ENCODE data around the gene GNA12.
"Not testable (repeated sequence)": the region's sequence is repeated elsewhere in the genome, so short reads cannot be mapped to it uniquely, and the experiment has no call there.

Gene GNA12

DNA sequence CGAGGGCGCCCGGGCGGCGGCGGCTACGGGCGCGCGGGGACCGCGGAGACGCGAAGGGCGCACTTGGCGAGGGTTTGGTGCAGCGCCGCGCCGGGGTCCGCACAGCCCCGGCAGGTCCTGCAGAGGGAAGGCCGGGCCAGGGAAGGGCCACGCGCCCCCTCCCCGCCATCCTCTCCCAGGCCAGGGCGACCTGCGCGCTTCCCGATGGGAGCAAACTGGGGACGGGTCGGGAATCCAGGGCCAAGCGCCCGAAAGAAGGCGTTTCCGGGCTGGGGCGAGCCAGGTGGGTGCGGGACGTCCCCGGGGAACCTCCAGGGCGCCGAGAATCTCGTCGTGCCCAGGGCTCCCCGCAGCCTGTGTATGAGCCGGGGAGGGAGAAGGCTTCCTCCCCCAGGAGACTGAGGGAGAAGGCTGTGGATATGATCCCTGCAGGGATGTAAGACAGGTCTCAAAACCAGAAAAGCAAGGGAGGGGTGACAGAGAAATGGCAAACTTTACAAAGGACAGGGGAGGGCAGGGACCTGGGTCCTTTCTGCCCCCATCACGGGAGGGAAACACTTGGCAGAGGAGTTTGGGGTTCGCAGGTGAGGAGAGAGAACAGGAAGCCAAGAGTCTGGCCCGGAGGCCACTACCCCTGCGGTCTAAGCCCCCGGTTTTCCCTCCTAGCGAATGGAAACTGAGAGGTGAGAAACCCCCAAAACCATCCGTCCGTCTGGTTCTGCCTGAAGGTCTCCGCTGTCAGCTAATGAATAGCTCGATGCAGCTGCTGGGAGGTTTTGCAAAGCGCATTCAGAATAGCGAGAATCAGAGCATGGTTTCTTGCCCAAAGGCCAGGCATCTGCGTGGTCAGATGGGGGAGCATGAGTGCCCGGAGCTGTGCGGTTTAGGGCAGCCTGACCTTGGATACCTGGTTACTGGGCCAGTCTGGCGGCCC, 155.4 kb downstream of the GNA12 start:
- DNase-seq: no peak

DNA sequence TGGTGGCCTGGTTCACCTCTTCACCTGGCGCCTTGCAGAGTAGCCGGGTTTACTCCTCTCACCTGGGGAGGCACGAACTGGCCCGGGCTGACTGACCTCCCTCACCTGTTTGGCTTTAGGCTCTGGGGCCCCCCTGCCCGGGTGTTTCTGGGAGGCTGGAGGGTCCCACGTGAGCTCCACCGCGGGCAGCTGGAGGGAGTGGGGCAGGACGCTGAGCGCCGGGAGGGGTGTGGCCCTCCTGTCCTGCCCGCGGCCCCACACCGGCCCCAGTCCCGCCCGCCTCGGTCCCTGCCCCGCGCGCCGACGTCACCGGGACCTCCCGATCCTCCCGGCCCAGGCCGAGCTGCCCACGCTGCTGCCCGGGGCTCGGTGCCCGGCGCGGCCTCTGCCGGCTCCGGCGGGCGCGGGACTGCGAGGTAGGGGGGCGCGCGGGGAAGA, 156.2 kb downstream of the GNA12 start, which contains the start of gene AMZ1:
Gene AMZ1 (plus strand): TSS at position 322 of the 438 bp plus-strand sequence. CDS start 12,250 bp downstream, outside the sequence.
- no peak for DNase-seq

- DNase-seq: peak; percentile 19
Measured at GRCh38 chr7:2687338-2687869, 156.7 kb downstream of the GNA12 start.

DNA sequence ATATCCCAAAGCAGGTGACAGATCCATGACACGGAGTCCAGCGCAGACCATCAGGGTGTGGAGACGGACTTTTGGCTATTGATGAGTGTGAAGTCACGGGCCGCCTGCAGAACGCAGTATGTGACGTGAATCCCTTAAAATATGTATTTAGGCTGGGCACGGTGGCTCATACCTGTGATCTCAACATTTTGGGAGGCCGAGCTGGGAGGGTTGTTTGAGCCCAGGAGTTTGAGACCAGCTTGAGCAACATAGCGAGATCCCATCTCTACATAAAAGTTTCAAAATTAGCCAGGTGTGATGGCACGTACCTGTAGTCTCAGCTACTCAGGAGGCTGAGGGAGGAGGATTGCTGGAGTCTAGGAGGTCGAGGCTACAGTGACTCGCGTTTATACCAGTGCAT, 158.0 kb downstream of the GNA12 start:
- no peak for DNase-seq

DNA sequence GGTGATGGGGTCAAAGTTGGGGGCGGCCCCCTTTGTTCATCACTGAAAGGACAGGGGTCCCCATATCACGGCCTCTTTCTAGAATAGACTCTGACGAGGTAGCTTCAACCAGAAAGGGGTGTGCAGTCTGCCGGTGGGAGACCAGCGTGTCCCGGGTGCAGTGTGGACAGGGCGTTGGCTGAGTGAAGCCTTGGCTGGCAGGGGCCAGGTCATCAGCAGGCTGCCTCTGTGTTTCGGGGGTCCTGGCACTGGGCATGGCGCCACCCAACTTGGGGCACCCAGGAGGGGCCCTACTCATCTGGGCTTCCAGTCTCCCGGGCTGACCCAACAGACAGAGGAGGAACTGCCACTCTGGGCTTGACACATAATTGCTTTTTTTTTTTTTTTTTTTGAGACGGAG, 159.6 kb downstream of the GNA12 start:
- no peak for DNase-seq

GRCh38 chr7:2681929-2682799, 161.9 kb downstream of the GNA12 start:
- no peak for DNase-seq

- DNase-seq: peak; percentile 60
Measured at GRCh38 chr7:2680792-2681490, 163.2 kb downstream of the GNA12 start.

- DNase-seq: no peak
Measured at GRCh38 chr7:2680256-2680655, 163.9 kb downstream of the GNA12 start.

DNA sequence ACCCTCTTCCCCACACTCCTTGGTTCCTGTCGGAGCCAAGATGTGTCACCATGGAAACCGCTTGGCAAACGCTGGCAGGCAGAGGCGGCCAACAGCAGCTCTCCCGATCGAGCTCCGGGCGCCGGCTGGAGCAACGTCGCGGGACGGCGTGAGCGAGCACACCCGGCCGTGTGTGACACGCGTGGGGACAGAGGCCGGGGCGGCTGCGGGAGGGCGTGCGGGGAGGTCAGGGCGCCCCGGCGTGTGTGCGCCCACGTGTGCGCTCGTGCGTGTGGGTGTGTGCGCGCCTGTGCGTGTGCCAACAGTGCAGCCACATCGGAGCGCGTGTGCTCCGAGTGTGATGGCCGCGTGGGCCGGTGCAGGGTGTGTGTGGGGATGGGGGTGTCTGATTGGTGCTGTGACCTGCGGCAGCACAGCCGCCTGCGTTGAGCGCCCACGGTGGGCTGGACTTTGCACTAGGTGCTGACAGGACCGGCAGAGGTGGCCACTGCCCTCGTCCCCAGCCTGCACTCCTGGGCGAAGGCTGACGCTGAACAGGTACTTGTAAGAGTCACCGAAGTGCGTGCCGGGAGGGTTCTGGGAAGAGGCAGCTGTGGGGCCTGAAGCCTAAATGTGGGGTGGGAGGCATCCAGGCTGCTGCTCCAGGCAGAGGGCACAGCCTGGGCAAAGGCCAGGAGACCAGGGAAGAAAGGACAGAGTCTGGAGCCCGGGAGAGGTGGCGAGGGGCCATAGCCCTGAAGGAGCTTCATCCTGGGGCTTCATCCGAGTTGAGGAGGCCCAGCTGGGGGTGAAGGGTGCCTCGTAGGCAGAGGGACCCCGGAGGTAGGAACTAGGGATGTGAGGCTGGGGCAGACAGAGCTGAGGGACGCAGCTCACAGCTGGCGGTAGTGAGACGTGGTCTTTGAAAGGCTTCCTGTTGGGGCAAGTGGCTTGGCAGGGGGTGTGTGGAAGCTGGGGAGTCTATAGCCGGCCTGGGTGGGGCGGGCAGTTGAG, 164.7 kb downstream of the GNA12 start:
- DNase-seq: not testable (repeated sequence)

DNA sequence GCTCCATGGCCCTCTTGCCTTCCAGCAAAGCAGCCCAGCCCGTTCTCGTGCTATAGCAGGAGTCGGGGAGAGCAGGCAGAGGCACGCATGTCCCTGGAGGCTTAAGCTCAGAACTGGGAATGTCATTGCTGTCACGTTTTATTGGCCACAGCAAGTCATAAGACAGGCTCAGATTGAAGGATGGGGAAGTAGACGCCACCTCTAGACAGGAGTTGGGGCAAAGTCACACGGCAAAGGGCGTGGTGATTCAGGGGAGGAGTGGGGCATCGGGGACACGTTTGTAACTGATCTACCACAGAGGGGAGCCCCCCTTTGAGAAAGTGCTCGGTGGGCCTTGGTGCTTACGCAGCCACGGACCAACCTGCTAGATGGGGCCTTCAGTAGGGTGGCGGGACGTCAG, 165.7 kb downstream of the GNA12 start:
- not testable (repeated sequence) for DNase-seq
